ENCODE data around the gene ITGA7.

Gene ITGA7

DNA sequence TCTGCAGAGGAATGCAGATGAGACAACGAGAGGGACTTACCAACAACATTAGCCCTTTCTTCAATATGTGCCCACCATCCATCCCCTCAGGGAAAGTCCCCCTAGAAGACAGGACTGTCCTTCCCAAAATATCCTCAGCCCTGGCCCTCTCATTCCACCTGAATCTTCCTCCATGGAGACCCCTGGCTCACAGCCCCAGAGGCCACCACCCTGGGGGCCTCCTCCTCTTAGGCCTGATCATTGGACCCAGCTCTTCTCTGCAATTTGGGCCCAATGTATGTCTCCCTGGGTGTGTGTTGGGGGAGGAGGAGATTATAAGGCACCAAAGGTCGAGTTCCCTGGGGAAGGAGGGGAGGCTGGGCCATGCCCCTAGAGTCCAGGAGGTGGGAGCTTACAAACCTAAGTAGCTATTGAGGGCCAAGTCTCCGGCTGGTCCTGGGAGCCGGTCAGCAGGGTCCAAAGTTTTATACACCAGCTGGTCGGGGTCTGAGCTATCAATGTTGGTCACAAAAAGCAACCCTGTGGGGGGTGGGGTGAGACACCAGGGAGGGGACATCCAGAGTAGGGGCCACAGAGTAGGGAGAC is 8.1 kb downstream of the ITGA7 start:
- DNase-seq, result no peak

DNA sequence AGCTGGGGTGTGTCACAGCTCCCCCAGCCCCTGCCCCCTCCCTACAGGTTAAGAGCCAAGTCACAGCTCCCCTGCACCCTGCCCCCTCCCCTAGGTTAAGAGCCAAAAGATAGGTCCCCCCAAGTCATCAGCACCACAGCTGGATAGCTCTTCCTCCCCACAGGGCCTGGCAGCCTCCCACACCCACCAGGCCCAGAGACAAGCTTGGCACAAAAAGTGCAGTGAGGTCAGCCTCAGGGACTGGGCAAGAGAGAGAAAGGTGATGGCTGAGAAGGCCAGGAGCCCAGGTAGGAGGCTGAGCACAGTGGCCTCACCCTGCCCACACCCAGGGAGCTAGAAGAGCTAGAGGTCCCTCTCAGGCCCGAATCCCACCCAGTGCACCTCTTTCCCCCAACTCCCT is 8.7 kb downstream of the ITGA7 start:
- no peak for DNase-seq

DNA sequence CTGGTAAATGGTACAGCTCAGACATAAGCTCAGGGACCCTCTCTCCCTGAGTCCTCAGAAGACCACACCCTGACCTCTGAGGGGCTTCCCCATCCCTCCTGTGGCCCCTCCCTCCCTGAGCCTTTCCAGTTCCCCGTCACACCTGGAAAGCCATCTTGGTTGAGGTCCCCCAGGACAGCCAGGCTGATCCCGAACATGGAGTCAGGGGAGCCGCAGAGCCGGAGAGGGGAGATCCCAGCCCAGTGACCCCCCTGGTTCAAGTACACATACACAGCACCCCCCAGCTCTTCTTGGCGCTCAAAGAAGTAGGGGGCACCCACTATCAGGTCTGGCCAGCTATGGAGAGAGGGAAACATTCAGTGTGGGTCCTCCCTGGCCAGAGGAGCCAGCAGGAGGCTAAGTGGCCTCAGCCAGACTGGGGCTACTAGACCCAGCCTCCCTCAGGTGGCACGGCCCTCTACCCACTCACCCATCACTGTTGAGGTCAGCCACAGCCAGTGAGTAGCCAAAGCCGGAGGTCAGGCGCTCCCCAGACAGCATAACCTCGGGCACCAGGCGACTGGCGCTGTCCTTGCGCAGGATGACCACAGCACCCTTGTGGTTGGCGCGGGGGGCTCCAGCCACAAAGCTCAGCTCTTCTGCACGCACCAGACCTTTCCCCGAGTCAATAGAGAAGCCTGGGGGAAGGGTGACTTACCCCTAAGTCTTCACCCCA is 9.3 kb downstream of the ITGA7 start:
- DNase-seq, result no peak

DNA sequence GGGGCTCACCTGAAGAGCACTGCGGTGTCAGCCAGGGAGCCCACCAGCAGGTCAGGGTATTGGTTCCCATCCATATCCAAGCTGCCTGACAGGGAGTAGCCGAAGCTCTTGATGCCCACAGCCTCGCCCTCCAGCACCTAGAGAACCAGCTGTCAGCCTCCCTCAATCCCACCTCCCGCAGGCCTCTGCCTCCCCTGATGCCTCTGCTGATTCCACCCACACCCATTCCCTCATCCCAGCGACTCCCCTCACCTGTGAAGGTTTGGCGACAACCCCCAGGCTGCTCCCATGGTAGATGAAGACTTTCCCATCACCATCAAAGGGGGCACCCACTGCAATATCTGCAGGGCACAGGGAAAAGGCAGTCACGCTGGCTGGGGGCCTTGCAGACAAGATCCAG is 10.0 kb downstream of the ITGA7 start:
- DNase-seq, result no peak

DNA sequence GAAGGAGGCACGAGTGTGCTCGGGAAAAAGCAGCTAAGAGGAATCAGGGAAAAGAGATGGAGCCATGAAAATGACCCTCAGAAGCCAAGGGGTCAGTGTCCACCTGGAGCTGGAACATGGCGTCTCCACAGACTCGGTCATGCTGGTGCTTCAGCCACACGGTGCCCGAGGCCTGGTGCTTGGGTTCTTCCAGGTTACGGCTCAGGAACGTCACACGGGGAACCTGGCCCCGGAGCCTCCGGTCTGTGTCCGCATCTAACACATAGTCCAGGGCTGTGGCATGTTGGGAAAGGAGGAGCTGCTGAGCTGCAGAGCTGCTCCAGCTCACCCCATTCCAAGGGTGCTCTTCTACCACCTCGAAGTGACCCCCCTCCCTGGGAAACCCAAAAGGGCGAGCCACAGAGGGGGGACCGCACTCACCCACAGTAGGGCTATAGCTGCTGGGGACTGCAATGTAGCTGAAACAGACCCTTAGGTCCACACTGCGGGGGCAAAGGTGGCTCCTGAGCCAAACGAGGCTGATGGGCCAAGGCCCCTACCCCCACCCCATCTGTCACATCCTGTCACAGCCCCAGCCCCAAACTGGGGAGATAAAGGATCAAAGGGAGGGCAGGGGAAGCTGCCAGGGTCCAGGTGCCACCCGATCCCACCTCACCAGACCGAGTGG is 10.8 kb downstream of the ITGA7 start:
- DNase-seq, result no peak

DNA sequence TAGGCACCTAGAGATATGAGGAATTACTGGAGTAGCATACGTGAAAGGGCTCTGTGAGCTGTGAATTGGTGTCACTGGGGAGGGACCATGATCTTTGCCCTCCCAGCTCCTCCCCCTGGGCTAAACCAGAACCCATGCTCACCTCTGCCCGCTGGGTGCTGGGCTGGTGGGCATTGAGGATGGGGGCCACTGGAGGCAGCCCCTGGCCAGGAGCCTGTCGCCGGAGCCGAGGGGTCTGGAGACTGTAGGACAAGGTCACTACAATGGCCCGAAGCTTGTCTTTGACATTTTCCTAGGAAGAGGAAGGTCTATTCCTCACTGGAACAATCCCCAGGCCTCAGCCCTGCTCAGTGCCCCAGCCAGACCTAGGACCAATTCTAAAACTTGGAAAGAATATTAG is 11.6 kb downstream of the ITGA7 start:
- no peak for DNase-seq

DNA sequence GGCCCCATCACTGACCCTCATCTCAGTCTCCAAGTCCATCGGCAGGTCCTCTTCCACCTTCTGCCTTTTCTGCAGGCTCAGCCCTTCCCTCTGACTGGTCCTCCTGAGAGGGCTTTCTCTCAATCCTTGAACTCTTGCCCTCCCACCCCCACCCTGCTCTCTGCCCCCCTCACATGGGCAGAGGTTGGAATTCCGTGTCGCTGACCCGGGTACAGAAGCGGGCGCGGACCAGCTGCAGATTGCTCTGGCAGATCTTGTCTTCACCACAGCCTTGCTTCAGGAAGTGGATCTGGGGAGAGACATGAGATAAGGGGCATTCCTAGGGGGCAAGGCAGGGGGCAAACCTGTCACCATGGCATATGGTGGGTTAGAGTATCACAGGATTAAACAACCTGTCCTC is 12.4 kb downstream of the ITGA7 start:
- no peak for DNase-seq

DNA sequence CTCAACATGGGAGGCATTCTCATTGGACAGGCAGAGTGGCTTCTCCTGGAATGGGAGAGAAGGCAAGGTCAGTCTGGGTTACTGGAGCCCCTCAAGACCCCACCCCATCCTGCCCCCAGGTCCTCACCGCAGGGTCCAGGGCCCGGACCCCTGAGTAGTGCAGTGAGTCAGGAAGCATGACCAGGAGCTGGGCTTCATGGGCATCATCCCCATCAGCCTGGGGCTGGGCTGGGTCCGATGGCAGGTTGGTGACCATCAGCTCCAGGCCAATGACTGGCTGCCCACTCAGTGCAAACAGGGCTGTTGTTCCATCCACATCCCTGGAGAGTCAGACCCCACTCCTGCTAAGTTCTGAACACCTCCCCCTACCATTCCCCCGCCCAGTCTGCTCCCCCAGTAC is 13.1 kb downstream of the ITGA7 start:
- DNase-seq, result no peak

DNA sequence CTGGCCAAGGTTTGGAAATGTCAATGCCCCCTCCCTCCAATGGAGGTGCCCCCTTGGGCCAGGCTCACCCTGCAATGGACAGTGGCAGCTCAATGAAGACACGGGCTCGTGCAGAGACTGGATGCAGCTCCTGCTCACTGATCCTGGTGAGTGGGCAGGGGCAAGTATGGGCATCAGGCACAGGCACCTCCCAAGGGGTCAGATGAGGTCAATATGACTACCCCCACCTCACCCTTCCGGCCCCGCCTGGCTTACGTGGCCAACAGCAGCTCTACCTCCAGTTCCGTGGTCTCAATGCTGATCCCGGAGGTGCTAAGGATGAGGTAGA is 13.6 kb downstream of the ITGA7 start:
- DNase-seq, result no peak

DNA sequence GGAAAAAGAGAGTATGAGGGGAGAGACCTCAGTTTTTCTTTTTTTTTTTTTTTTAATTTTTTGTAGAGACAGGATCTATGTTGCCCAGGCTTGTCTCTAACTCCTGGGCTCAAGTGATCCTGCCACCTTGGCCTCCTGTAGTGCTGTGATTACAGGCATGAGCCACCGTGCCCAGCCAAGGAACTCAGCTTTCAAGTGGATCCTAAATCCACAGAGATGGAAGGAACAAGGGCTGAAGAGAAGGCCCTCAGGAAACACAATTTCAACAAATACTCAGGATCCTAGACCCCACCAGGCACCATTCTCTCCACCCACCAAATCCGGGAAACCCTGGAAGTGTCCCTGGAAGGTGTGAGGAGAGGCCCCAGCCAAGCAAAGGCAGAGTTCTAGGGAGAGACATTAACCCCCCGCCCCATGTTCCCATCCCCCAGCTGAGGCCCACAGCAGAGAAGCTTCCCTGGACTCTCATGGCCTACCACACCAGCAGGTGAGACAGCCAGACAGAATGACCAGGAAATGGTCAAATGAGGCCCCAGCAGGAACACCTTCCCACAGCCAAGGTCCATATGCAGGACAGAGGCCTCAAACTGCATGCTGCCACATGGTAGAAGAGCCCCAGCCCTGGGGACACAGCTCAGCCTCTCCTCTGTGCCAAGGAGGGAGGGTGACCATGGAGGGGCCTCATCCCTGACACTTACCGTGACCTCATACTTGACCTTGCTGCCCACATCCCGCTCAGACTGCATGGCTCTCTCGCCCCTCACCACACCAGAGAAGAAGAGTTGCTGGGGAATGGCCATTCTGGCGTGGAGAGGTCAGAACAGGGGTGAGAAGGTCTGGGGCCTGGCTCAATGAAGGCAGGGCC is 14.1 kb downstream of the ITGA7 start:
- DNase-seq, result no peak

DNA sequence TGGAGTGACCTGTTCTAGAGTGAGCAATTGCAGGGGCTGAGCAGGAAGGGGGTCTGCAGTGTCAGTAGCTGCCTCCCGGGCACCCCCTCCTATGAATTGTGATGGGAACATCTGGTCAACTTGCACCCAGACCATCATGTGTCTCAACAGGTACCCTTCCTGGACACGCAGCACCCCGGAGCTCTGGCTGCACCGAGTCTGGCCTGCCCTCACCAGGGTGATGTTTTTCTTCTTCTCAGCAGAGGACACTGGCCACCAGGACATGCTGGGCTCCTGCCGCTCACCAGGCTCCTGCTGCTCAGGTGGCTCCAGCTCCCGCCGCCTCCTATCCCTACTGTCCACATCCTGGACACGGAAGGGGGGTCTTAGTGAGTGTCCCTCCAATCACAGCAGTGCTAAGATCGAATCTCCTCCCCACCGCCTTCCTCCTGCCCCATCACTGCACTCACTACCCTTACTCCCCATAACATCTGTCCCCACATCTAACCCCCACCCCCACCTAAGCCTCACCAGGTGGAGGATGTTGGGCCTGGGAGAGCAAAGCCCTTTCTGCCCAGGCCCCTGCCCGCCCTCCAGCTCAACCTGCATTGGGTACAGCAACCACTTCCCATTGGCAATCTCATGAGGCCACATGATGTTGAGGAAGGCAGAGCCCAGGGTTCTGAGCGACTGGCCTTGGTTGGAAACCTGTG is 14.9 kb downstream of the ITGA7 start:
- no peak for DNase-seq

DNA sequence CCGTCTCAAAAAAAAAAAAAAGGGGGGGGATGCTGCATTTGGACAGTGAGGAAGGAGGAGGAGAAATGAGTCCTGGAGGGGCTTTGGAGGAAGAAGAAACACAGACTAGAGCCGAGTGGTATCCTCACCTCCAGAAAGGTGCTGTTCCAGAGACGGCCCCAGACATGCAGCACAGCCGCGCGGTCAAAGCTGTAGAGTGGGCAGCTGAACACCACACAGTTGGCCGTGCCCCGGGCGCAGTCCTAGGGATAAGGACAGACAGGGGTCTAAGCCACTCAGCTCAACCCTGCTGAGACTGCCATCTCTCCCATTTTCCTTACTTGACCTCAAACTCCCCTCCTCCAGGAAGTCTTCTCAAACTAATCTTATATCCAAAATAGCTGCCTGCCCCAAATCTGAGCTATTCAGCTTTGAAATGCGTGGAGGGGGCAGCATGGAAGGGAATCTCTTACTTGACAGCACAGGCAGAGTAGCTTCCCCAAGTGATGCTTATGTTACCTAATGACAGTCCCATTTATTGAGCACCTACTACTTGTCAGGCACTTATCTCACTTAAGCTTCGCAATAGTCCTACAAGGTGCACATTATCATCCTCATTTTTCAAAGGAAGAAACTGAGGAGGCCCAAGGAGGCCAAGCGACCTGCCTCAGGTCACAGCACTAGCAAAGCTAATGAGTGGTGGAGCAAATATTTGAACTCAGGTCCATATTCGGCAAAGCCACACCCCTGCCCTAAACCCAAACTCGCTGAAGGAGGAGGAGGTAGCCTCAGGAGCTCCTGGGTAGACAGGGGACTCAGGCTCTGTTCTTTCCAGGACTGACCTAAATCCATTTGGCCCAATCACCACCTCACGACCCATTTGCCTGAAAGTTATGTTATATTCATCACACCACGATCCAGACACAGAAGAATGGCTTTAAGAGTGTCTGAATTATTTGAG is 18.7 kb downstream of the ITGA7 start:
- DNase-seq, result no peak

DNA sequence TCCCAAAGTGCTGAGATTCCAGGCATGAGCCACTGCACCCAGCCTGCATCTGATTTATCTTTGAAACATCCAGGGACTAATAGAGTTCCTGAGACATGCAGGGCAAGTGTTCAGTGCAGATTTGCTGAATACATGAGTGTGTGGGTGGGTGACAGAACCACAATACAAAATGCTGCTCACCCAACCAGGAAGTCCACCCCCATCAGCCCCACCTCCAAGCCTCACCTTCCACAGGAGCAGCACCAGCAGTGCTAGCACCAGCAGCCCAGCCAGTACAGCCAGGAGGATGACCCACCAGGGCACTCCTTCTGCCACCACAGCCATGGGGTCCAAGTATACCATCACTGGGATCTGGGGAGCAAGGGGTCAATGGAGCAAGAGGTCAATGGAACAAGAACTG is 20.0 kb downstream of the ITGA7 start:
- DNase-seq, result no peak

DNA sequence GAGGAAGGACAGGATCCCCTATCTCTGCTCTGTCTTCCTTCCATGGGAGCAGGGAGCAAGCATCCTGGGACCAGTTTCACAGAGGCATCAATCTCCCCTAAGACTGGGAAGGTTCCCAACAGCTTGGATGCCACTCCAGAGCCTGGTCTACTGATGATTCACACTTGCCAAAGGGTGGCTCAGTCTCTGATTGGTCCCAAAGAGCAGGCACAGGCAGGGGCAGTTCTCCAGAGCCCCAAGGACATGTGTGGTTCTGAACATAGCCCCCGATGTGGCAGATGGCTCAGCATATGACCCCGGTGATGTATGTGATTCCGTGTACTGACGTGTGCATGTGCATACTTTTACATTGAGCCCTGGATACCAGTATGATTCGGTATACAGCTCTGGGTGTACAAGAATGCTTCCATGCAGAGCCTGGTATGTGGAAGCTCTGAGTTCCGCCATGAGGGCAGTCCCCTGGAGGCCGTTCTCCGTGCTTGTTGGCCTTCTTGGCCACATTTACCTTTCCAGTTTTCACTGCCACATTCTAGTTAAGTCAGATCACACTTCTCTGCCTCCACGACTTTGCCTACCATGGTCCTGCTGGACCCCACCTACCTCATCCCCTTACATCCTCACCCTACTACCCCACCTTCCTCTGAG is 21.2 kb downstream of the ITGA7 start:
- no peak for DNase-seq

DNA sequence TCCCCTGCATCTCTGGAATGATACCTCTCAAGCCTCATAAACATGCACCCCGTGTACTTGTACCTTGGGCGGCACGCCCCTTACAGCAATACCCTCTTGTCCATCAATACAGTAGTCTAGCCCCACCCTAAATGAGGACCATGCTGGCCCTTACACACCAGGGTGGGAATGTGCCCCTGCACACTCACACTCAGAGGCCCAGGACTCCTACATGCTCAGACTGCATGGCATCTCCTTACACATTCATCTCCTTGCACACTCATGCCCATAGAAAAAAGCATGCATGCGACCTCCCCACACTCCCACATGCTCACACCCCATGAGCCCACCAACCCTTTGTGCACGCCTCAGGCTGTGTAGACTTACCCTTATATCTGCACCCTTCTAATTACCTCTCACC is 22.0 kb downstream of the ITGA7 start:
- DNase-seq, result no peak

DNA sequence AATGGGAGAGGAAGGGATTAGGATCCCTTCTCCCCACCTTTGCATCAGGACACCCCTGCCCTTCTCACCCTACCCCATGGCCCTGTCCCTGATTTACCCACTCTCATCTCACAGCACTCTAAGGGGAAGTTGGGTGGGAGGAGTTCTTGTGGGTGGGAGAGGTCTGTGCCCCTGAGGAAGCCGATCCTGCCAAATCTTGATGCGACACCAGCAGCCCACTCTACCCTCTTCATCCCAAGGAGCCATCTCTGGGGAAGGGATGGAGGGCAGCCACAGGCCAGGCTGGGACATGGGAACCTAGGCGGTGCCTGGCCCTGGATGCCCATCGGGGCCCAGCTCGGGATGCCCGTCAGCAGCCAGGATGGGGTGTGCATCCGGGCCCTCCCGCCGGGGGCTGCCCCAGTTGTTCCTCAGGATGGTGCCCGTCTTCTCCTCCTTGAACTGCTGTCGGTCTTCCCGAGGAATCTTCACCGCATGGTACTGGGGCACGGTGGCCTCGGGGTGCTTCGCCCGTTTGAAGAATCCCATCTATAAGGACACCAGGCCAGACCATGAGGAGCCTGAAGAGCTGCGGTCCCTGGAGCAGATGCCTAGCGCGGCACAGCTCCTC is 22.8 kb downstream of the ITGA7 start:
- no peak for DNase-seq

DNA sequence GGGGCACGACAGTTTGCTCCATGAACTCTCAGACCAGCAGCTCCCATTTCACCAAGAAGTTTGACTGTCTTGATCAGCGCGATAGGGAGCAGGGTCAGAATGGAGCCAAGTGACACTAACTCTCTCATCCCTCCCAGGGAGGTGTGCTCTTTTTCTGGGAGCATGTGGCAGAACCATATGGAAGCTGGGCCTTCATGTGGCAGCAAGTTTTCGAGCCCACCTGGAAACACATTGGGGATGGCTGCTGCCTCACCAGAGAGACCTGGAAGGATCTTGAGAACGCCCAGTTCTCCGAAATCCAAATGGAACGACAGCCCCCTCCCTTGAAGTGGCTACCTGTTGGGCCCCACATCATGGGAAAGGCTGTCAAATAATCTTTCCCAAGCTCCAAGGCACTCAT is 24.0 kb downstream of the ITGA7 start:
- DNase-seq, result no peak

DNA sequence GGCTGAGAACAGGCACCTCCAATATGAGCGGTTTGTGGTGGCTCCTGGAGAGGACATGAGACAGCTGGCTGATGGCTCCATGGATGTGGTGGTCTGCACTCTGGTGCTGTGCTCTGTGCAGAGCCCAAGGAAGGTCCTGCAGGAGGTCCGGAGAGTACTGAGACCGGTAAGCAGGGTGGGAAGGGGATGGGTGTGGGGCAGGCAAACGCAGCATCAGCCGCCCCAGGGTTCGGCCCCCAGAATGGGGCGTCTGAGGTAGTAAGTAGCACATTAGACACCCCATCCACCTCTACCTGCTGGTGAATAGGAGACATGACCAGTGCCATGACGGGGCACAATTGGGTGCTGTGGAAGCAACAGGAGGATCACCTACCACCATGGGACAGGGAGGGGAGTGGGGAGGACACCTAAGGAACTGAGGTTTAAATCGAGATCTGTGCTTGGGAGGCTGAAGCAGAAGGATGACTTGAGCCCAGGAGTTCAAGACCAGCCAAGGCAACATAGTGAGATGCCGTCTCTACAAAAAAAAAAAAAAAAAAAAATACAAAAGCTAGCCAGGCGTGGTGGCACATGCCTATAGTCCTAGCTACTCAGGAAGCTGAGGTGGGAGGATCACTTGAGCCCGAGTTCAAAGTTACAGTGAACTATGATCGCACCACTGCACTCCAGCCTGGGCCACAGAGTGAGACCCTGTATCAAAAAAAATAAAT is 25.5 kb downstream of the ITGA7 start:
- no peak for DNase-seq

DNA sequence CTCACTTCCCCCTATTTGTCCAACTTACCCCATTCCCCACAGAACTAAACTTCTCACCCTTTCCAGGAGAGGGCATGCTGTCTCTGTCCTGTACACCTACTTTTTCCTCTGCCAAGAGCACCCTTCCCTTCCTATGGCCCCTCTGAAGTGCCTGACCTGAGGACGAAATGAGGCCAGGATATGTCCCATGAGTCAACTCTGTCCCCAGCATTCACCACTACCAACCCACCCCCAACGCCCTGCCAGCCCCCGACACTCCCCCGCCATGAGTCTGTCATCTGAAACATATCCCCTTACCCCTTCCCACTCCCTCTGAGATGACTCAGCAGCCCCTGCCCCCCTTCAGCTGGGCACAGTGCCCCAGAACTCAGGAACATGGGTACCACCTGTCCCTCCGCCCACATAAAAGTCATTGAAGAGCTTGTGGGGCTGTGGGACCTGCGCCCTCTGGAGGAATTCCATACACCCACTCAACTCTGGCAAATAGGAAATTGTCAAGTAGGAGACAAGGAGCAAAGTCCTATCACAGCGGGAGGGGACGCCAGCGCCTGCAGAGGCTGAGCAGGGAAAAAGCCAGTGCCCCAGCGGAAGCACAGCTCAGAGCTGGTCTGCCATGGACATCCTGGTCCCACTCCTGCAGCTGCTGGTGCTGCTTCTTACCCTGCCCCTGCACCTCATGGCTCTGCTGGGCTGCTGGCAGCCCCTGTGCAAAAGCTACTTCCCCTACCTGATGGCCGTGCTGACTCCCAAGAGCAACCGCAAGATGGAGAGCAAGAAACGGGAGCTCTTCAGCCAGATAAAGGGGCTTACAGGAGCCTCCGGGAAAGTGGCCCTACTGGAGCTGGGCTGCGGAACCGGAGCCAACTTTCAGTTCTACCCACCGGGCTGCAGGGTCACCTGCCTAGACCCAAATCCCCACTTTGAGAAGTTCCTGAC is 26.3 kb downstream of the ITGA7 start:
- DNase-seq, result peak; percentile 65

Data from NCI-H2171 treated with DMSO at 0.1 percent for 48 hours (cell line).